Loucy (cell line): Measurements from ENCODE around the gene DOCK3.

ENCODE experiments used
- EZH2phosphoT487 ChIP-seq: fragments of 200-600 bp; IDR thresholded peaks from 2 replicates; pipeline ENCODE4 v1.6.1; 2018; ENCODE audit warnings: antibody characterized with exemption, mild to moderate bottlenecking, moderate library complexity, borderline replicate concordance
- TF ChIP-seq, protein P1 (sequence below): fragments of 200-600 bp; sonication (generic); conservative IDR thresholded peaks from 2 replicates; pipeline ENCODE4 v1.5.1; 2014; ENCODE audit warnings: mild to moderate bottlenecking, antibody characterized with exemption, low read length

DNA sequence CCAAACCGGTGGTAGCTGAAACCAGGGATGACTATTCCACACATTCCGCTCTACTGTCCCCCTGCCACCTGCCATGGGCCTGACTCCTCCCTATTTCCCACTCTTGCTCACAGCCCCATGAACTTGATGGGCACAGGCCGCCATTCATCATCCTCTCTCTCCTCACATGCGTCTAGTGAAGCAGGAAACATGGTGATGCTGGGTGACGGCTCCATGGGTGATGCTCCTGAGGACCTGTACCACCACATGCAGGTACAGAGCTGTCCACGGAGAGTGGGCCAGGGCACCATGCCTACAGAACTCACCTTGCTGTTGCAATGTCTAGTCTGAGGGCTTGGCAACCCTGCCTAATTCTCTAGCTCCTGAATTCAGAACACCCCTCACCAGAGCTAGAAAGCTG lies 687.0 kb downstream of the DOCK3 start:
- TF ChIP-seq, protein P1, sequence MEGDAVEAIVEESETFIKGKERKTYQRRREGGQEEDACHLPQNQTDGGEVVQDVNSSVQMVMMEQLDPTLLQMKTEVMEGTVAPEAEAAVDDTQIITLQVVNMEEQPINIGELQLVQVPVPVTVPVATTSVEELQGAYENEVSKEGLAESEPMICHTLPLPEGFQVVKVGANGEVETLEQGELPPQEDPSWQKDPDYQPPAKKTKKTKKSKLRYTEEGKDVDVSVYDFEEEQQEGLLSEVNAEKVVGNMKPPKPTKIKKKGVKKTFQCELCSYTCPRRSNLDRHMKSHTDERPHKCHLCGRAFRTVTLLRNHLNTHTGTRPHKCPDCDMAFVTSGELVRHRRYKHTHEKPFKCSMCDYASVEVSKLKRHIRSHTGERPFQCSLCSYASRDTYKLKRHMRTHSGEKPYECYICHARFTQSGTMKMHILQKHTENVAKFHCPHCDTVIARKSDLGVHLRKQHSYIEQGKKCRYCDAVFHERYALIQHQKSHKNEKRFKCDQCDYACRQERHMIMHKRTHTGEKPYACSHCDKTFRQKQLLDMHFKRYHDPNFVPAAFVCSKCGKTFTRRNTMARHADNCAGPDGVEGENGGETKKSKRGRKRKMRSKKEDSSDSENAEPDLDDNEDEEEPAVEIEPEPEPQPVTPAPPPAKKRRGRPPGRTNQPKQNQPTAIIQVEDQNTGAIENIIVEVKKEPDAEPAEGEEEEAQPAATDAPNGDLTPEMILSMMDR = no peak
- no peak for TF ChIP-seq EZH2phosphoT487
